Spleen (tissue), 7 donors: ENCODE results near the gene ATXN1.

Experiments
- POLR2A ChIP-seq, 3 donors: fragments of 450-650 bp; IDR thresholded peaks; one replicate each; pipeline ENCODE4 v1.5.1; 2017; ENCODE audit warnings: antibody characterized with exemption in 3 of 3, mild to moderate bottlenecking in 1 of 3
- TF ChIP-seq, protein P1 (sequence below), 11 experiments: fragments of 200-600 bp in 7 of 11; fragments of 450-650 bp in 4 of 11; sonication (generic) in 4 of 11; IDR thresholded peaks in 8 of 11; conservative IDR thresholded peaks in 3 of 11; 1 replicate in 7 of 11; 2 replicates in 4 of 11; pipeline versions ENCODE4 v1.4.0 to v1.8.0; 2016 to 2021; ENCODE audit warnings: antibody characterized with exemption in 11 of 11, inconsistent platforms in 4 of 11, mild to moderate bottlenecking in 1 of 11
- donor health status: DM: no; HTN: no; CAD: no; lungs with moderate emphysema.
- donor health status: DM: no; HTN: no; CAD: no.
- donor health status: DM: no; HTN: no; CAD: no.

DNA sequence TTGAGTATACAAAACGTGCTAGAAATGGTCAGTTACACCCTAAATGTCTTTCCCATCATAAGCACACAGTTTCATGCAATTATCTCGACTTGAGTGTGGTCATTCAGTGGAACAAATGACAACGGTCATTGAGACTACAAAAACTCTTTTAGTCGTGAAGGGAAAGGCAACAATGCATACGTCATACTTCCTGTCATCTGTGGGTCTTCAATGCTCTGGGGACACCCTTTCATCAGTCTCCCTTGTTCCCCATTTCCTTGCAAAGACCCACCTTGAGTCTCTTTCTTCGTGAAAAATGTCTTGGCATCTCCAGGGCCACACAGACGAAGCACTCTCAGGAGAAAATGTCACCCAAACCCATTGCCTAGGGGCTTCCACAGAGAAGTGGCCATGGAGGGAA lies 284.4 kb downstream of the ATXN1 start:
- no peak for TF ChIP-seq POLR2A (IDR thresholded peaks at IDR 0.05)
- TF ChIP-seq, protein P1, sequence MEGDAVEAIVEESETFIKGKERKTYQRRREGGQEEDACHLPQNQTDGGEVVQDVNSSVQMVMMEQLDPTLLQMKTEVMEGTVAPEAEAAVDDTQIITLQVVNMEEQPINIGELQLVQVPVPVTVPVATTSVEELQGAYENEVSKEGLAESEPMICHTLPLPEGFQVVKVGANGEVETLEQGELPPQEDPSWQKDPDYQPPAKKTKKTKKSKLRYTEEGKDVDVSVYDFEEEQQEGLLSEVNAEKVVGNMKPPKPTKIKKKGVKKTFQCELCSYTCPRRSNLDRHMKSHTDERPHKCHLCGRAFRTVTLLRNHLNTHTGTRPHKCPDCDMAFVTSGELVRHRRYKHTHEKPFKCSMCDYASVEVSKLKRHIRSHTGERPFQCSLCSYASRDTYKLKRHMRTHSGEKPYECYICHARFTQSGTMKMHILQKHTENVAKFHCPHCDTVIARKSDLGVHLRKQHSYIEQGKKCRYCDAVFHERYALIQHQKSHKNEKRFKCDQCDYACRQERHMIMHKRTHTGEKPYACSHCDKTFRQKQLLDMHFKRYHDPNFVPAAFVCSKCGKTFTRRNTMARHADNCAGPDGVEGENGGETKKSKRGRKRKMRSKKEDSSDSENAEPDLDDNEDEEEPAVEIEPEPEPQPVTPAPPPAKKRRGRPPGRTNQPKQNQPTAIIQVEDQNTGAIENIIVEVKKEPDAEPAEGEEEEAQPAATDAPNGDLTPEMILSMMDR (IDR thresholded peaks at IDR 0.05 in 8 of 11, conservative IDR thresholded peaks at IDR 0.05 in 3 of 11): no peak
